Esophagus squamous epithelium (tissue), 4 donors: ENCODE data around the gene FGD4.

ENCODE experiments used
- CTCF ChIP-seq, 6 experiments: fragments of 450-650 bp in 4 of 6; fragments of 200-600 bp in 2 of 6; sonication (generic) in 2 of 6; IDR thresholded peaks; one replicate each; pipeline ENCODE4 v1.5.1; 2016 to 2019; ENCODE audit warnings: antibody characterized with exemption in 6 of 6, mild to moderate bottlenecking in 4 of 6, moderate library complexity in 4 of 6
- POLR2A ChIP-seq, 4 donors: fragments of 450-650 bp; IDR thresholded peaks; one replicate each; pipeline ENCODE4 v1.6.1; 2017; ENCODE audit warnings: antibody characterized with exemption in 4 of 4, mild to moderate bottlenecking in 4 of 4, moderate library complexity in 3 of 4

GRCh38 chr12:32603858-32604257 is 204.5 kb downstream of the FGD4 start:
- no peak for TF ChIP-seq CTCF (IDR thresholded peaks at IDR 0.05)
- no peak for TF ChIP-seq POLR2A (IDR thresholded peaks at IDR 0.05)
